Activated CD4-positive, alpha-beta T cell treated with anti-CD3 and anti-CD28 coated beads, Interleukin-2, amount 10 ng/mL, durations not matched to agents 24 days and 14 days (primary cell): ENCODE data around the gene COL4A2. TPM values are rescaled to one million over a fixed set of nuclear protein-coding genes. Genes with fewer than 3 reads are reported as not detected.
"Not testable (repeated sequence)": the region's sequence is repeated elsewhere in the genome, so short reads cannot be mapped to it uniquely, and the experiment has no call there.

Source experiments
- DNase-seq: peaks from one replicate; pipeline ENCODE4 v3.0.0; 2022
- H3K27ac Mint-ChIP-seq: one replicate; pipeline ENCODE4 v1.8.0; 2022; ENCODE audit warnings: mild to moderate bottlenecking, mixed read lengths
- H3K27me3 Mint-ChIP-seq: one replicate; pipeline ENCODE4 v1.8.0; 2022; ENCODE audit warnings: mixed read lengths
- H3K36me3 Mint-ChIP-seq: one replicate; pipeline ENCODE4 v1.8.0; 2022; ENCODE audit warnings: low read depth, mild to moderate bottlenecking, mixed read lengths
- H3K4me1 Mint-ChIP-seq: one replicate; pipeline ENCODE4 v1.8.0; 2021; ENCODE audit warnings: mixed read lengths
- H3K4me3 Mint-ChIP-seq: one replicate; pipeline ENCODE4 v1.8.0; 2022; ENCODE audit warnings: mild to moderate bottlenecking, moderate library complexity, mixed read lengths
- H3K9me3 Mint-ChIP-seq: one replicate; pipeline ENCODE4 v1.8.0; 2021; ENCODE audit warnings: mixed read lengths
- intact Hi-C: fragments of 100-400 bp; cut with micrococcal nuclease; formaldehyde crosslinking; loops from one replicate; pipeline ENCODE4 v1.15.1; 2023
- total RNA-seq: library from RNA; stranded (reverse); gene quantifications from 2 replicates; pipeline ENCODE4 v1.2.3, GENCODE V29; 2022

Gene COL4A2
- total RNA-seq, 1 donor from 2014 or later: not detected

GRCh38 chr13:110310541-110311442 is 3.7 kb downstream of the COL4A2 start:
- Mint-ChIP-seq H3K27me3 (peaks cover 62% of the 10 kb centered on the region), H3K9me3 (no peaks in the 10 kb centered on the region), H3K27ac (no peak overlapping the region), H3K4me3 (no peak overlapping the region), H3K36me3 (peaks cover 2% of the 10 kb centered on the region), H3K4me1 (peaks cover 5% of the 10 kb centered on the region)
- no peak for DNase-seq
- intact Hi-C loops: no loop called here

GRCh38 chr13:110311443-110312338 is 4.6 kb downstream of the COL4A2 start:
- Mint-ChIP-seq H3K27ac (no peak overlapping the region), H3K27me3 (peaks cover 57% of the 10 kb centered on the region), H3K4me3 (no peak overlapping the region), H3K4me1 (peaks cover 5% of the 10 kb centered on the region), H3K36me3 (peaks cover 2% of the 10 kb centered on the region), H3K9me3 (no peaks in the 10 kb centered on the region)
- intact Hi-C loops: no loop called here
- no peak for DNase-seq

- Mint-ChIP-seq H3K36me3 (peaks cover 2% of the 10 kb centered on the region), H3K4me1 (peaks cover 5% of the 10 kb centered on the region), H3K27me3 (peaks cover 61% of the 10 kb centered on the region), H3K4me3 (no peak overlapping the region), H3K9me3 (no peaks in the 10 kb centered on the region), H3K27ac (no peak overlapping the region)
- intact Hi-C loops: no loop called here
- no peak for DNase-seq
Observed at GRCh38 chr13:110312339-110313031, 5.4 kb downstream of the COL4A2 start.

- intact Hi-C loops, DNase-seq, H3K36me3 Mint-ChIP-seq, H3K9me3 Mint-ChIP-seq, H3K27ac Mint-ChIP-seq, H3K4me3 Mint-ChIP-seq, H3K4me1 Mint-ChIP-seq: not testable (repeated sequence)
- peaks cover 55% of the 10 kb centered on the region for H3K27me3 Mint-ChIP-seq
Observed at GRCh38 chr13:110313261-110313660, 6.2 kb downstream of the COL4A2 start.

- H3K9me3 Mint-ChIP-seq, intact Hi-C loops, DNase-seq, H3K4me1 Mint-ChIP-seq, H3K36me3 Mint-ChIP-seq, H3K4me3 Mint-ChIP-seq, H3K27ac Mint-ChIP-seq: not testable (repeated sequence)
- H3K27me3 Mint-ChIP-seq: peaks cover 50% of the 10 kb centered on the region
Observed at GRCh38 chr13:110313733-110314132, 6.6 kb downstream of the COL4A2 start.

- intact Hi-C loops: no loop called here
- DNase-seq: no peak
- H3K27me3 Mint-ChIP-seq: peaks cover 44% of the 10 kb centered on the region
- peaks cover 2% of the 10 kb centered on the region for H3K4me1 Mint-ChIP-seq
- no peak overlapping the region for H3K27ac Mint-ChIP-seq
- H3K36me3 Mint-ChIP-seq: no peaks in the 10 kb centered on the region
- H3K9me3 Mint-ChIP-seq: no peaks in the 10 kb centered on the region
- no peak overlapping the region for H3K4me3 Mint-ChIP-seq
Observed at GRCh38 chr13:110314516-110315245, 7.6 kb downstream of the COL4A2 start.

GRCh38 chr13:110316196-110316595 is 9.1 kb downstream of the COL4A2 start:
- Mint-ChIP-seq H3K4me1 (peaks cover 8% of the 10 kb centered on the region), H3K4me3 (no peak overlapping the region), H3K27me3 (peaks cover 31% of the 10 kb centered on the region), H3K9me3 (no peaks in the 10 kb centered on the region), H3K27ac (no peak overlapping the region), H3K36me3 (no peaks in the 10 kb centered on the region)
- DNase-seq: no peak
- intact Hi-C loops: no loop called here

- Mint-ChIP-seq H3K9me3 (no peaks in the 10 kb centered on the region), H3K27me3 (peaks cover 34% of the 10 kb centered on the region), H3K4me1 (peaks cover 8% of the 10 kb centered on the region), H3K36me3 (no peaks in the 10 kb centered on the region), H3K4me3 (no peak overlapping the region), H3K27ac (no peak overlapping the region)
- intact Hi-C loops: no loop called here
- DNase-seq: no peak
Observed at GRCh38 chr13:110317093-110317492, 10.0 kb downstream of the COL4A2 start.

GRCh38 chr13:110317496-110318195 is 10.6 kb downstream of the COL4A2 start:
- Mint-ChIP-seq H3K27ac (no peak overlapping the region), H3K27me3 (peaks cover 31% of the 10 kb centered on the region), H3K9me3 (no peaks in the 10 kb centered on the region), H3K4me1 (peaks cover 8% of the 10 kb centered on the region), H3K4me3 (no peak overlapping the region), H3K36me3 (no peaks in the 10 kb centered on the region)
- DNase-seq: no peak
- intact Hi-C loops: no loop called here

GRCh38 chr13:110318920-110319319 is 11.8 kb downstream of the COL4A2 start:
- Mint-ChIP-seq H3K9me3 (no peaks in the 10 kb centered on the region), H3K27ac (no peak overlapping the region), H3K4me1 (peaks cover 8% of the 10 kb centered on the region), H3K4me3 (no peak overlapping the region), H3K27me3 (peaks cover 24% of the 10 kb centered on the region), H3K36me3 (no peaks in the 10 kb centered on the region)
- no peak for DNase-seq
- intact Hi-C loops: no loop called here

- H3K27ac Mint-ChIP-seq: no peak overlapping the region
Observed at GRCh38 chr13:110319397-110319773, 12.3 kb downstream of the COL4A2 start.

GRCh38 chr13:110319774-110320509 is 12.9 kb downstream of the COL4A2 start:
- H3K36me3 Mint-ChIP-seq: no peaks in the 10 kb centered on the region
- H3K27me3 Mint-ChIP-seq: peaks cover 26% of the 10 kb centered on the region
- intact Hi-C loops: no loop called here
- H3K4me3 Mint-ChIP-seq: no peak overlapping the region
- H3K4me1 Mint-ChIP-seq: peaks cover 8% of the 10 kb centered on the region
- DNase-seq: peak; percentile 73
- H3K9me3 Mint-ChIP-seq: no peaks in the 10 kb centered on the region
- H3K27ac Mint-ChIP-seq: no peak overlapping the region

More at GRCh38 chr13:110319397-110319773, 12.3 kb downstream of the COL4A2 start:
- Mint-ChIP-seq H3K36me3 (no peaks in the 10 kb centered on the region), H3K4me1 (peaks cover 8% of the 10 kb centered on the region), H3K27me3 (peaks cover 21% of the 10 kb centered on the region), H3K4me3 (no peak overlapping the region), H3K9me3 (no peaks in the 10 kb centered on the region)
- intact Hi-C loops: no loop called here
- no peak for DNase-seq
